HUES64 (cell line): ENCODE data around the gene KRTAP5-3.

Experiments
- H3K27ac ChIP-seq: 2 replicates; pipeline ENCODE4 v1.7.0; 2013; ENCODE audit warnings: low read depth, low read length, inconsistent platforms
- H3K27me3 ChIP-seq: 2 replicates; pipeline ENCODE4 v1.6.1; 2013; ENCODE audit warnings: mild to moderate bottlenecking, low read length; ENCODE audit not compliant: insufficient read depth
- H3K36me3 ChIP-seq: 2 replicates; pipeline ENCODE4 v1.6.1; 2013; ENCODE audit warnings: mild to moderate bottlenecking, low read length; ENCODE audit not compliant: insufficient read depth
- H3K4me1 ChIP-seq: 2 replicates; pipeline ENCODE4 v1.6.1; 2013; ENCODE audit warnings: mild to moderate bottlenecking, low read length, moderate library complexity; ENCODE audit not compliant: insufficient read depth
- H3K4me3 ChIP-seq: 2 replicates; pipeline ENCODE4 v1.5.1; 2013; ENCODE audit warnings: mild to moderate bottlenecking, low read length, moderate library complexity
- H3K9ac ChIP-seq: 2 replicates; pipeline ENCODE4 v1.6.1; 2013; ENCODE audit warnings: mild to moderate bottlenecking, low read depth, low read length
- H3K9me3 ChIP-seq: 2 replicates; pipeline ENCODE4 v1.6.1; 2013; ENCODE audit warnings: low read depth, low read length; ENCODE audit not compliant: insufficient read depth
- WGBS: fragments of 150-250, 120-280 bp; methylation state at CpG from one replicate; pipeline ENCODE4 v1.1.7; 2013; ENCODE audit warnings: missing lambda C conversion rate; 5-methylcytosine and 5-hydroxymethylcytosine counted together

KRTAP5-3 gene

GRCh38 chr11:1574238-1574932 lies 33.9 kb downstream of the KRTAP5-3 start:
- H3K27ac ChIP-seq: no peak overlapping the region
- H3K36me3 ChIP-seq: no peaks in the 10 kb centered on the region
- no peaks in the 10 kb centered on the region for H3K9me3 ChIP-seq
- WGBS: under 1% methylated on average over 64 of the region's 64 CpGs
- peaks cover 64% of the 10 kb centered on the region for H3K27me3 ChIP-seq
- no peak overlapping the region for H3K9ac ChIP-seq
- peak overlapping the region; percentile 48 for H3K4me3 ChIP-seq
- H3K4me1 ChIP-seq: no peaks in the 10 kb centered on the region; the same call in 1 of the 2 replicates

- peaks cover 69% of the 10 kb centered on the region for H3K27me3 ChIP-seq
Measured at GRCh38 chr11:1573903-1574237, 34.4 kb downstream of the KRTAP5-3 start.

GRCh38 chr11:1573077-1573902 lies 35.0 kb downstream of the KRTAP5-3 start:
- peaks cover 74% of the 10 kb centered on the region for H3K27me3 ChIP-seq
- 11% methylated on average over 35 of the region's 37 CpGs for WGBS
- no peak overlapping the region for H3K27ac ChIP-seq
- H3K4me1 ChIP-seq: peaks cover 6% of the 10 kb centered on the region; the same call in 1 of the 2 replicates
- H3K4me3 ChIP-seq: peak overlapping the region; percentile 48; the same call in 1 of the 2 replicates
- no peak overlapping the region for H3K9ac ChIP-seq
- no peaks in the 10 kb centered on the region for H3K36me3 ChIP-seq
- H3K9me3 ChIP-seq: no peaks in the 10 kb centered on the region

More at GRCh38 chr11:1573903-1574237, 34.4 kb downstream of the KRTAP5-3 start:
- Histone ChIP-seq H3K9me3 (no peaks in the 10 kb centered on the region), H3K4me1 (peaks cover under 1% of the 10 kb centered on the region; the same call in 1 of the 2 replicates), H3K9ac (no peak overlapping the region), H3K27ac (no peak overlapping the region), H3K36me3 (no peaks in the 10 kb centered on the region), H3K4me3 (peak overlapping the region; percentile 48)
- 4% methylated on average over 7 of the region's 7 CpGs for WGBS

GRCh38 chr11:1572197-1573076 lies 35.8 kb downstream of the KRTAP5-3 start, which contains the start of gene DUSP8:
TSS of gene DUSP8 (minus strand) at chr11:1572271. CDS start at chr11:1565826, 6,445 bp downstream.
- 1% methylated on average over 123 of the region's 124 CpGs for WGBS
- H3K27me3 ChIP-seq: peaks cover 74% of the 10 kb centered on the region
- no peaks in the 10 kb centered on the region for H3K9me3 ChIP-seq

GRCh38 chr11:1571760-1572196 lies 36.5 kb downstream of the KRTAP5-3 start:
- under 1% methylated on average over 91 of the region's 91 CpGs for WGBS
- Histone ChIP-seq H3K27ac (no peak overlapping the region), H3K27me3 (peaks cover 71% of the 10 kb centered on the region), H3K9ac (no peak overlapping the region), H3K36me3 (no peaks in the 10 kb centered on the region), H3K9me3 (no peaks in the 10 kb centered on the region), H3K4me1 (peaks cover 6% of the 10 kb centered on the region; the same call in 1 of the 2 replicates), H3K4me3 (peak overlapping the region; percentile 51)

More at GRCh38 chr11:1572197-1573076, 35.8 kb downstream of the KRTAP5-3 start, which contains the start of gene DUSP8:
- Histone ChIP-seq H3K36me3 (no peaks in the 10 kb centered on the region), H3K27ac (no peak within 1 kb of the TSS), H3K4me1 (peaks cover 6% of the 10 kb centered on the region; the same call in 1 of the 2 replicates), H3K4me3 (peak within 1 kb of the TSS; percentile 51), H3K9ac (no peak within 1 kb of the TSS)

GRCh38 chr11:1570896-1571759 lies 37.1 kb downstream of the KRTAP5-3 start:
- H3K4me1 ChIP-seq: peaks cover 6% of the 10 kb centered on the region; the same call in 1 of the 2 replicates
- peaks cover 67% of the 10 kb centered on the region for H3K27me3 ChIP-seq
- no peak overlapping the region for H3K9ac ChIP-seq
- no peaks in the 10 kb centered on the region for H3K9me3 ChIP-seq
- H3K4me3 ChIP-seq: peak overlapping the region; percentile 51
- H3K27ac ChIP-seq: no peak overlapping the region
- 2% methylated on average over 57 of the region's 58 CpGs for WGBS
- H3K36me3 ChIP-seq: no peaks in the 10 kb centered on the region

GRCh38 chr11:1570531-1570895 lies 37.8 kb downstream of the KRTAP5-3 start:
- WGBS: 58% methylated on average over 8 of the region's 8 CpGs
- H3K9ac ChIP-seq: no peak overlapping the region

GRCh38 chr11:1570001-1570453 lies 38.2 kb downstream of the KRTAP5-3 start:
- Histone ChIP-seq H3K27me3 (peaks cover 58% of the 10 kb centered on the region), H3K4me1 (peaks cover 6% of the 10 kb centered on the region), H3K27ac (no peak overlapping the region), H3K9me3 (no peaks in the 10 kb centered on the region), H3K36me3 (no peaks in the 10 kb centered on the region), H3K9ac (no peak overlapping the region), H3K4me3 (no peak overlapping the region)
- 89% methylated on average over 11 of the region's 11 CpGs for WGBS

More at GRCh38 chr11:1570531-1570895, 37.8 kb downstream of the KRTAP5-3 start:
- Histone ChIP-seq H3K9me3 (no peaks in the 10 kb centered on the region), H3K27ac (no peak overlapping the region), H3K4me1 (peaks cover 6% of the 10 kb centered on the region; the same call in 1 of the 2 replicates), H3K36me3 (no peaks in the 10 kb centered on the region), H3K4me3 (no peak overlapping the region), H3K27me3 (peaks cover 62% of the 10 kb centered on the region)

- H3K27me3 ChIP-seq: peaks cover 51% of the 10 kb centered on the region
- no peaks in the 10 kb centered on the region for H3K36me3 ChIP-seq
- no peak overlapping the region for H3K27ac ChIP-seq
- H3K9ac ChIP-seq: no peak overlapping the region
- no peak overlapping the region for H3K4me3 ChIP-seq
- WGBS: 85% methylated on average over 14 of the region's 14 CpGs
- H3K4me1 ChIP-seq: peaks cover 11% of the 10 kb centered on the region
- H3K9me3 ChIP-seq: no peaks in the 10 kb centered on the region
Measured at GRCh38 chr11:1569251-1569780, 38.9 kb downstream of the KRTAP5-3 start.
